HG03159 (cell line): Measurements from ENCODE around the gene ZNF136.

Experiments used
- ATAC-seq: cut with Tn5 transposase; IDR thresholded peaks from one replicate; pipeline ENCODE4 v1.9.1; 2021; ENCODE audit warnings: mild to moderate bottlenecking, moderate library complexity; ENCODE audit not compliant: unreplicated experiment

The ZNF136 gene

GRCh38 chr19:12162882-12163806 lies at the start of gene ZNF136:
Gene ZNF136 (plus strand): TSS chr19:12163096. CDS start chr19:12163204, 108 bp downstream.
- peak; percentile 93 for ATAC-seq

DNA sequence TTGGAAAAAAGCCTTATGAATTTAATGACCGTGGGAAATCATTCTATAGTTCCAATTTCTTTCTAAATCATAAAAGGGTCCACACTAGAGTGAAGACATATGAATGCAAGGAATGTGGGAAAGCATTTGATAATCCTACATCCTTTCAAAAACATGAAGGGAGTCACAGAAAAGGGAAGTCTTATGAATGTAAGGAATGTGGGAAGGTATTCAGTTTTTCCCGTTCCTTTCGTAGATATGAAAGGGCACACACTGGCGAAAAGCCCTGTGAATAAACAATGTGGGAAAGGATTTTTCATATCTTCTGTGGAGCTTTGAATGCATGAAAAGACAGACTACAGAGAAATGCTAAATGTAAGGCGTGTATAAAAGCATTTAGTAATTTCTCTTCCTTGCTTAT lies 49.8 kb upstream of the ZNF136 start:
- ATAC-seq: no peak

GRCh38 chr19:12117201-12117970 lies 45.5 kb upstream of the ZNF136 start:
- ATAC-seq: no peak

DNA sequence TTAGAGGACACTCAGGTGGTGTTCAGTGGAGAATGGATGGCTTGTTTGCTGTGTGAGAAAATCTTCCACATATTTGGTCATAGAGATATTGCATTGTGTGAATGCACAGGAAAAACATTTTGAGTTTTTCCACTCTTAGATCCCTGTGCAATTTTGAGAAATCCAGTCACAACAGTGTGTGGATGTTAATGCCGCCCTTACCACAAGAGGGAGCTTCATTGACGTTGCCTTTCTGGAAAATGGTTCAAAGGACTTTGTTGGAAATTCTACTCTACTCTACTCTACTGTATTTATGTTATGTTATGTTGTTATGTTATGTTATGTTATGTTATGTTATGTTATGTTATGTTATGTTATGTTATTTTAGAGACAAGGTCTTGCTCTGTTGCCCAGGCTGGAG lies 36.2 kb upstream of the ZNF136 start:
- ATAC-seq: no peak

DNA sequence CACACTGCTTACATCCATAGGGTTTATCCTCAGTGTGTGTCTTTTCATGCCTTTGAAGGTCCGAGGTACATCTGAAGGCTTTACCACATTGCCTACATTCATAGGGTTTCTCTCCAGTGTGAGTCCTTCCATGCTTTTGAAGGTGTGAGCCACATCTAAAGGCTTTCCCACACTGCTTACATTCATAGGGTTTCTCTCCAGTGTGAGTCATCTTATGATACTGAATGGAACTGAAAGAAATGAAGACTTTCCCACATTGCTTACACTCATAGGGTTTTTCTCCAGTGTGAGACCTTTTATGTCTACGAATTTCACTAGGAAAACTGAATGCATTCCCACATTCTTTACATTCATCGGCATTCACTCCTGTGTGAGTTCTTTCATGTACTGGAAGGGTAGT lies 29.8 kb upstream of the ZNF136 start:
- no peak for ATAC-seq

- no peak for ATAC-seq
Observed at GRCh38 chr19:12137221-12137940, 25.5 kb upstream of the ZNF136 start.

DNA sequence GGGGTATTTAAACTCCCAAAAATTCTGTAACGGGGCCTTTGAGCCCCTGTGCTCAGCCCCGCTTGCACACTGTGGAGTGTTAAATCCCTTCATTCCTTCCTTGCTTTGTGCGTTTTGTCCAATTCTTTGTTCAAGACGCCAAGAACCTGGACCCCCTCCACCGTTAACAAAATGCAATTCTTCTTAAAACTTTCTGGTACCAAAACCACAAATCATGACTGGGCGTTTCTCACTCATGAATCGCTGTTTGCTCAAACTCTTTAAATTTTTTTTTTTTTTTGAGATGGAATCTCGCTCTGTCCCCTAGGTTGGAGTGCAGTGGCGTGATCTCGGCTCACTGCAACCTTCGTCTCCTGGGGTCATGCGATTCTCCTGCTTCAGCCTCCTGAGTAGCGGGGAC lies 23.6 kb upstream of the ZNF136 start:
- ATAC-seq: no peak

GRCh38 chr19:12139885-12140544 lies 22.9 kb upstream of the ZNF136 start, which contains the start of gene ZNF20:
Gene ZNF20 (minus strand): TSS chr19:12140350. CDS start chr19:12140182, 168 bp downstream.
- ATAC-seq: peak; percentile 85

- peak; percentile 41 for ATAC-seq
Observed at GRCh38 chr19:12140545-12141404, 22.1 kb upstream of the ZNF136 start.

DNA sequence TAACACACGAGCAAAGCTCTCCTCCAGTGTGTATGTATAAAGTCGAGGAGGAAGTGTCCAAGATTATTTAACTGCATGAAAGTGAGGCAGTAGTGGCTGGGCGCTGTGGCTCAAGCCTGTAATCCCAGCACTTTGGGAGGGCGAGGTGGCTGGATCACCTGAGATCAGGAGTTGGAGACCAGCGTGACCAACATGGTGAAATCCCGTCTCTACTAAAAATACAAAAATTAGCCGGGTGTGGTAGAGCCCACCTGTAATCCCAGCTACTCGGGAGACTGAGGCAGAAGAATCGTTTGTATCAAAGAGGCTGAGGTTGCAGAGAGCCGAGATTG lies 21.5 kb upstream of the ZNF136 start:
- ATAC-seq: no peak

GRCh38 chr19:12145348-12145747 lies 17.5 kb upstream of the ZNF136 start:
- no peak for ATAC-seq

DNA sequence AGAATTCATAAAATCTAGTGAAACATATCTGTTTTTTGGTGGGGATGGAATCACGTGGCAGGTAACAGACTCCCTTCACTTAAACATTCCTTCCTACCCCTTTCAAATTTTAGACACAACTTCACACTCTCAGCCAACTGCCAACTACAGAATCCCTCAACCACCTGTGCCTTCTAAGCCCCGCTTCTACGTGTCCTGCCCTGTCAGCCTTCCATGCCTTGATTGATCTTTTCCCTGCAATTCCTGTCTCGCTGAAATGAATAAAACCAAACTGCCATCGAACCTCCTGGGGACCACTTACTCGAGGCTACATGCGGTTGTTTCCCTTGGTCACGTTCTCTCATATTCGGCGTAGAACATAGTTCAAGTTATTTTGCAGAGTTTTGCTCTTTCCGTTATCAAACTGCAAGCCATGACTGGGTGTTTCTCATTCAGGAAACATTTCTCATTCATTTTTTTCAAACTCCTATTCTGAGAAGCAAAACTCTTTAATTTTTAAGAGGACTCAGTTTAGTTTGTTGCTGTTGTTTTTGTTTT lies 7.5 kb upstream of the ZNF136 start:
- ATAC-seq: no peak

GRCh38 chr19:12156223-12157058 lies 6.5 kb upstream of the ZNF136 start, which contains the start of gene ZNF625:
Gene ZNF625 (minus strand): TSS chr19:12156734. CDS start chr19:12156558, 176 bp downstream.
- ATAC-seq: no peak

DNA sequence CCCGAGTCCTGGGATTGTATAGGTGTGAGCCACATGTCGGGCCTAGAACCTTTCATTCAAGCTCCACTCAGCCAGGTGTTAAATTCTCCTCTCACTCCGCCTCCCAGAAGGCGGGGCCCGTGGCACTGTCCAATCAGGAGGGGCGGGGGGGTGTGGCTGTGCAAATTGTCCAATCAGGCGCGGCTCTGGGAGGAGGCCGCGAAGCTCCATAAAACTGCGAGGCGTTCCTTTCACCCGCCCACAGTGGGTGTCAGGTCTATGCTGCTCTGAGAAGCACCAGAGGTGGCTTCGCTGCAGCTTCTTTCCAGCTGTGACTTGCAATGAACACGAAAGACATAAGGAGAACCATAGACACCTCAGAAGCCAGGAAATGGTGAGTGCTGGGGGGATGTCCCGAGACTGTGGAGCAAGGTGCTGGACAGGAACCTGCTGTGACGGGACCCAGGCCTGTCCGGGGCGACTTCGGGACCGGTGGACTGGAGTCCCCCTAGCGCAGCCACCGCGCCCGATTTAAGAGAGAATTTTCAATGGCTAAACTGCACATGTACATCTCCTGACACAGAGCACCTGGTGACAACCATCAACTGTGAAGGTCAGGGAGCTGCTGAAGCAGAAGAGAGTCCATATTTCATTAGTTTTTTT lies 3.0 kb upstream of the ZNF136 start:
- ATAC-seq: no peak

GRCh38 chr19:12162513-12162881 lies 399 bp upstream of the ZNF136 start:
- ATAC-seq: peak; percentile 29

- no peak for ATAC-seq
Observed at GRCh38 chr19:12163826-12164225, 930 bp downstream of the ZNF136 start.

GRCh38 chr19:12166626-12167025 lies 3.7 kb downstream of the ZNF136 start:
- no peak for ATAC-seq

DNA sequence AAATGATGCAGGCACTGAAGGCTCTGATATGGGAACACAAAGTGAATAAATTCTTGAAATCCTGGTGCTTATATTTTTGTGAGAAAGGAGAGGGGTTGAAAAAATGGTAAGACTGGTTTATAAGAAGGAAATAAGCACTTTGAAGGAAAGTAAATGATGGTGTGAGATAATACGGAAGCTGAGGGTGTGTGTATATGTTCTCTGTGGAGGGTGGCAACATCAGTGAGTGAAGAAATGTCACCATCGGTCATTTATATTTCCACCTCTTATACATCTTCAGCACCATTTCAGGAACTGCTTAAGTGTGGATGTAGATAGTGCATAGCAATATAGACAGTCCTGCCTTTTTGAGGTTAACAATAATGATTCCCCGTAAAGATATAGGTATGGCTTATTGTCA lies 17.5 kb downstream of the ZNF136 start:
- no peak for ATAC-seq
